Kidney tubule cell (primary cell): Measurements from ENCODE around the gene ACKR1.

Source experiments
- DNase-seq: peaks from one replicate; pipeline ENCODE4 v3.0.0-alpha.2; 2018; ENCODE audit warnings: low spot score

ACKR1 gene

DNA sequence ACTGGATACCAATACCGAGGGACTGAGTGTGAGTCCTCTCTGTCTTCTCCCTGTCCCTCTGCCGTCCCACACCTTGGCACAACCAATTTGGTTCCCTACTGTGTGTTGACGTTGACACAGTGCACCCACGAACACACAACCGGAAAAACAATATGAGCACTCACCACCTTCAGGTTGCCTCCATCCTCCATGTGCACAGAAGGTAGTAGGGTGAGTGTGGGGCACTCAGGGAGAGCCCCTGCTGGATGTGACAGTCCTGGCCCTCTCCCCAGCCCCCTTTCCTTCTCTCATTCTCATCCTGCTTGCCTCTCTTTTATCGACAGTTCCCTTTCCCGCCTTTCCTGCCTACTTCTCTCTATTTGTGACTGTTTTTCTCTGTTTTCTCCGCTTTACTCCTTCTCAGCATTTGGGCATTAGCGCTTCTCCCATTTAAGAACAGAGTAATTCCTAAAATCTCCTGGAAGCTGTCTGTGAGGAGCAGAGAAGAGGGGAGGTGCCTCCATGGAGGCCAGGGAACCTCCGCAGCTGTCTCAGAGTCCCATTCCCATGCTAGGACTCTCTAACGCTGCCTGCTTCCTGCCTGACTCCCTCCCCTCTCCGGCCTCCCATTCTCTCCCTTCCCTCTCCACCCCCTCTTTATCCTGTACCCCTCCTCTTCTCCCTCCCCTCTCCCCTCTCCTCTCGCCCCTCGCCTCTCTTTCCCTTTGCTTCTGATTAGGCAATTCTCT, 16.9 kb upstream of the ACKR1 start:
- DNase-seq, result no peak

GRCh38 chr1:159188375-159188788, 16.3 kb upstream of the ACKR1 start:
- peak; percentile 49 for DNase-seq

DNA sequence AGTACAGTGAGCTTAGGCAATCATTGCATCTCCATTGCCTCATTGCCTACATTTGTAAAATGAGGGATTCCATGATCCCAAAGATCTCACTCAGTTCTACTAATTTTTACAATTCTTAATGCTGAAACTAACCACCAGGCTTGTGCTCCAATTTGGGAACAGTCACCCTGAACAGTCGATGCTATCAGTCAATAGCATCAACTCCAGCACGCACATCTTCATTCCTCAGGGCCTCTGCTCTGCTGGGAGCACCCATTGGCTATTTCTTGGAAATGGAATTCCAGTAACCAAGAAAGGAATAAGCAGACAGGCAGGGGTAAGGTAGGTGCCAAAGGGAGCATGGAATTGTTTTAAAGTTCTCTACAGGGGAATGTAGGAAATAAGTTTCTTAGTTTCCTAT, 14.2 kb upstream of the ACKR1 start:
- DNase-seq, result no peak

DNA sequence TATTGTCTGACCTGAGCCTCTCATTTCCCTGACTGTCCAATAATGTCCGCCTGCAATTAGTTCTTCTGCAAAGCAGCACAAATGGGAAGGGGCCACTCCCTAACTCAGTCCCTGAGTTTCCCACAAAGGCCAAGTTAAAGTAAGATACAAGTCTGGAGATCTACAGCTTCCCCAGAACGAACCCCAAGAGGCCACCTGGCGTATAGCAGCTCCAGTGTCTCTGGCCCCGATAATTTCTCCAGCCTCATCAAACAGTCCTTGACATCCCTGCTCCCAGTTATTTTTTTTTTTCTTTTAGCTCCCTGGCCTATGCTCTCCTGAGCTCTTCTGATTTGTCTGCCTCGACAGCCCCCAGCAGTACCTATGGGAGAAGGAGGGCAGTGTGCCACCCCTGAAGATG, 8.1 kb upstream of the ACKR1 start:
- DNase-seq, result no peak

DNA sequence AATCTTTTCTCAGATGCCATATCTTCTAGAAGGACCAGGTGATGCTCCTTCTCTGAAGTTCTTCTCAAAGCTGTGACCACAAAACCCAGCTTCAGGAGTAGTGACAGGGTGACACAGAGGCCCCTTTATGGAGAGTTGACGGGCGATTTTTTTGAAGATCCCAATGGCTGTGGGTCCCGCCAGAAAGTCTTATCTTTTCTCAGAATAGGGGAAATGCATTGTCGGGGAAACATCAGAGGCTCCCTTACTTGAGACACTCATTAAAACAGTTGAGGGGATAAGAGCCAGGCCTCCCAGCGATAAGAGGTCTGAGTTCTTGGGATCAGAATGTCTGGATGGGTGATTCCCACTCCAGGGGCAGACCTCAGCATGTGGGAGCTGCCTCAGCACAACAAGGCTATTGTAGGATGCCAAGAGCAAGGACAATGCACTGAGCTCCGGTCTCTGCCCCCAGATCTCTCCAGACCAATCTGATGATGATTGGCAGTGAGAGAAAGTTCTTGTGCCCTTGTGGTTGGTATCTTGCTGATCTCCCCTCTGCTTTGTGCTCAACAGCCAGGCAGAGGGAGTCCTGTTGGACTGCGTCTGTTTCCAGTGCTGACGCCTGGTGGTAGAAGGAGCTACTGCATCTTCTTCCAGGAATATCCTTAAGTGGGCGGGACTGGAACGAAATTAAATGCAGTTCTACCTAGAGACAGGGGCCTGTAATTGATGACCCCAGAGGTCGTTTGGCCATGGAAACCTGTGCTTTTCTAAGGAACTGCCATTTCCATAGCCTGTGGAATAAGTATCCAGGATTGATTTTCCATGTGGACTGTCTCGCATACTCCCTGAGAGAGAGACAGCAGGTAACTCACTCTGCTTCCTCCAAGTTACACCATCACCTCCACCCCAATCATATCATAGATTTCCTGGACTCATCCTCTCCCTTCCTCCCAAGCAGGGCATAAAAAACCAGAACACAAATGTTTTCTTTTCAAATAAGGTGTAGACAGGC, 6.8 kb upstream of the ACKR1 start:
- DNase-seq, result peak; percentile 71

DNA sequence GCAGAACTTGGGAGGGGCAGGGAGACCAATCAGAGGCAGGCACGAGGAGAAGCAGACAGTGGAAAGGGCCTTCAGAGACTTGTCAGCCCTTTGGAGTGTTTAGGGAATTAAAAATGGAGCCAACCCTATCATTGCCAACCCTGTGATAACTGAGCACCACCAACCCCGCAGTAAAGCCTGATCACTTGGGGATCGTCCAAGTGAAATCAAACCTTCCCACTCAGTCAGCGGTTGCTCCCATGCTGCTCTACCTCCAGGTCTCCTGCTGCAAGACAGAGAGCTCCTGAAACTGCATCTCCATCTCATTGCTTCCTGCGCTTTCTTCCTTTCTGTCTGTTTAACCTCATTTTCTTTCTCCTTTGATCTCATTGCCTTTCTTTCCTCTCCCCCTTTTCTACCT, 4.8 kb upstream of the ACKR1 start:
- DNase-seq, result no peak

DNA sequence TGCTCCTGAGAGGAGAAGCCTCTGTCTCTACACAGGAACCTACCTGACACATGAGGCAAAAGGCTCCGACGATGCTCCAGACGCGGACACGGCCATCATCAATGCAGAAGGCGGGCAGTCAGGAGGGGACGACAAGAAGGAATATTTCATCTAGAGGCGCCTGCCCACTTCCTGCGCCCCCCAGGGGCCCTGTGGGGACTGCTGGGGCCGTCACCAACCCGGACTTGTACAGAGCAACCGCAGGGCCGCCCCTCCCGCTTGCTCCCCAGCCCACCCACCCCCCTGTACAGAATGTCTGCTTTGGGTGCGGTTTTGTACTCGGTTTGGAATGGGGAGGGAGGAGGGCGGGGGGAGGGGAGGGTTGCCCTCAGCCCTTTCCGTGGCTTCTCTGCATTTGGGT, 3.9 kb upstream of the ACKR1 start:
- no peak for DNase-seq

DNA sequence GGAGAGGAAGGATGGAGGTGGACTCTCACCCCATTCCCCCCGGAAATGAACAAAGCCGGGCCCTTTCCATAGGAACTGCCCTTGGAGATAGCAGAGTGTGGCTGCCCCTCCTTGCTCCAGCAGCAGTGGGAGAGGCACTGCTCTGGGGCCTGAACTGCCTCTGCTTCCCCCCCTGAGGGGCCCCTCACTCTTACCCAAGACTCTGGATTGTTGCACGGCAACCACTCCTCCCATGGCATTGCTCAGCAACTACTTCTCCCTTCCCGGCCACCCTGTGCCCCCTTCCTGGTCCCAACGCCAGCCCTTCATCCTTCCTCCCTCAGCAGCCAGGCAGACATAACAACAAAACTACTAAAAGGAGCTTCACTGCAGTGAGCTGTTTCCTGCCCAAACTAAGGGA, 3.0 kb upstream of the ACKR1 start:
- no peak for DNase-seq

- DNase-seq, result no peak
These were observed 1.1 kb upstream of the ACKR1 start for GRCh38 chr1:159203610-159204009.

- DNase-seq, result no peak
These were observed 550 bp downstream of the ACKR1 start for GRCh38 chr1:159205225-159205624.

- no peak for DNase-seq
These were observed 1.4 kb downstream of the ACKR1 start for GRCh38 chr1:159206110-159206509.

DNA sequence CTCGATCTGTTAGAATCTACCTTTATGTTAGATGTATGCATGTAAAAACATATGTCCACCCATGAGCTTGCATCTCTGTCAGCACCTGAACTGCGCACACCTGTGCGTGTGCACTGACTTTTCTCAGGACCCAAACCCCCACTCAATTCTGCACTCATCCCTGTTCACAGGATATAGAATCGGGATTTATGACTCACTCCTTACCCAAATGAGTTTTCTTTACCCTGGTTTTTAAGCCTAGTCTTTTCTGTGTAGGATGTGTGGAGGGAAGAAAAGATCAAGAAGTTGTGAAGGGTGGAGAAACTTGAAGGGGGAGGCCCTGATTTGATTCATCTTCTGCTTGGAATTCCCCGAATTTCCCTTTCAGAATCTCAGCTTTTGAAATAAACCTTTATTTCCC, 2.4 kb downstream of the ACKR1 start:
- no peak for DNase-seq

GRCh38 chr1:159207774-159208173, 3.1 kb downstream of the ACKR1 start:
- DNase-seq, result no peak

DNA sequence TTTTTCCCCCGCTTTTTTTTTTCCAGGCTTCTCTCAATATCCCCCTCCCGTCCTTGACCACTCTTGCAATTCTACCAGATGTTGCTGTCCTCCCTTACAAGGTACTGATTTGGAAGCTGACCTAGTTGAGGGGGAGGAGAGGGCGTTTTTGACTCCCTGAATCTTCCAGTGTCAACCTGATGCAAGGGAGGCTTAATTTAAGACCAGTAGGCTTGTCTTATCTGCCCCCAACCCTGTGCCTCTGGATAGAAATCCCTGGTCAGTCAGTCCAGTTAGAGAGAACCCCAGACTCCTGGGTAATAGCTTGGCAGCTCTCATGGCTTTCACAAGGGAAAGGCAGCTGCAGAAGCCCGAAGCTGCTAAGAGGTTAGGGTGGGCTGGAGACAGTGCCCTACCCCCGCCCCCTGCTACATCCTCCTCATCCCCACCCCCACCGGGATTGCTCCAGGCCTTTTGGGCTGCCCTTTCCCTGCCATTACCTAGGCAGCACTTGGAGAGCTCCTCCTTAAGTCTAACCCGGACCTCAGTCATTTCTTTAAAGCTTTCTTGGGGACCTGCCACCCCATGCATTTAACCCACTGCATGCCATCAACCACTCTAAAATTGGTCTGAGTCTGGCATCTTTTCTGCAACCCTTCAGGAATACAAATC, 3.6 kb downstream of the ACKR1 start:
- DNase-seq, result no peak

GRCh38 chr1:159209061-159209460, 4.4 kb downstream of the ACKR1 start:
- no peak for DNase-seq

- peak; percentile 73 for DNase-seq
These were observed 6.9 kb downstream of the ACKR1 start for GRCh38 chr1:159211331-159212136.

GRCh38 chr1:159212596-159212995, 7.9 kb downstream of the ACKR1 start:
- no peak for DNase-seq

DNA sequence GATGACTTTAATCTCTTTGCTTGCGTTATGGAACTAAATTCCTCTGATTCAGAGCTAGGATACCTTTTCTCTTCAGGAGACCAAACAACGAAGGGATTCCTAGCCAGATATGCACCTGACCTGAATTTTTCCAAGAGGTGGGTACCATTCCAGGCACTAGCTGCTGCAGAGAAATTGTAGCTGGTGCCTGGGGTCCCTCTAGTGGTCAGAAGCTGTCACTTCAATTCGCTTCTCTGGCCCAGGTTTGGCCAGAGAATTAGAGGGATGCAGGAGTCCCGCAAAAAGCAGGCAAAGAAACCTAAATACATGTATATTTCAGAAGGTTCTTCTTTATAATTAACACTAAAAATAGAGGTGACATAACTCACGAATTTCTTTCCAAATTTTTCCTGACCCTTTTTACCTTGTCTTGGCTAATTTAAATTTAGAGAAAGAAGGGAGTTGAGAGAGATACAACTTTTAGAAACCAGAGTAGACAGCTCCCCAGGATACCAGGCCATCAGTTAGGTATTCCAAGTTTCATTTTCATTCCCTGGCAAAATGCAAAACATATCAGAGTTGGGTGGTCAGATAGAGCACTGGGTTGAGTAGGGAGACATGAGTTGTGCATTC, 9.6 kb downstream of the ACKR1 start:
- peak; percentile 50 for DNase-seq

DNA sequence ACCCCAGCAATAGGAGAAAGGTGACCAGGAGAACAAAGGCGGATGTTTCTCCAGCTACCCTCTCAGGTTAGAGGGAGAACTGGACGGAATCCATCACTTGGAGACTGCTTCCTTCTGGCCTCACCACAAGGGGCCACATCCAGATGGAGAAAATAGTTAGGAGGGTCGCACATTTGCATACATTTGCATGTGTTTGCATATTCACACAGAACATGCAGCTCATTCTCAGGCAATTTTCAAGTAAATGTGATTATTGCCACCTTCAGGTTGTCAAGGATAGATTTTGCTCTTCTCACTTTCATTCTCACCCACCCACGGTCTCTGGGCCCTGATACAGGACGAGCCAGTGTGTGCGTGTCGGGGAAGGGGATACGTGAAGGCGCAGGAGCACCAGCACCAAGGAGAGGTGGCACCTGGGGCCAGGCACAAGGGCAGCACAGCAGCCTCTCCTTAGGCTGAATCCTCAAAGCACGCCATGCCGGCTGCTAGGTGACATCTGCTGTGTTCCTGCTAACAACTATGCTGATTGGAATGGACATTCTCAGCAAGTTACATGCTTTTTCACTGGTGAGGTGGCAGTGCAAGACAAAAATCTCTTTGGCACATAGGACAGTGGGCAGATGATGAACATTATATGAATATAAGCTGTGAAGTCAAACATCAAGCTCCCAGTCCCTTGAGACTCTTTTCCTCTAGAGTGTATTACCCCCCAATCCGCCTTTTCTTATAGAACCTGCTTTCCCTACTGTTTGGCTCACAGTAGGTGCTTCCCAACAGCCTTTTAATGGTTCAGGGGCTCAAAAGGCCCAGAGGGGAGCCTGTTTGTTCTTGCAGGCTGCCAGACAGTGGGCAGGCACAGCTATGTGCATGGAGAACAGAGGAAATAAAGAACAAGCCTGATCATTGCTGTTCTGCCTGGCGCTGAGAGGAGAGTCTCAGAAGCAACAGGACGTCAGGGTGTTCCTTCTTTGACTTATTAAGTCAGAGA, 14.3 kb downstream of the ACKR1 start:
- DNase-seq, result no peak
